Peyer's patch (tissue), 4 donors: ENCODE results near the gene MSANTD2.

ENCODE experiments used
- POLR2A ChIP-seq, 2 donors: fragments of 450-650 bp; IDR thresholded peaks; one replicate each; pipeline ENCODE4 v1.5.1; 2017; ENCODE audit warnings: antibody characterized with exemption in 2 of 2, mild to moderate bottlenecking in 2 of 2, moderate library complexity in 2 of 2
- TF ChIP-seq, protein P1 (sequence below), 6 experiments: fragments of 450-650 bp in 4 of 6; fragments of 200-600 bp in 2 of 6; sonication (generic) in 1 of 6; IDR thresholded peaks; one replicate each; pipeline ENCODE4 v1.5.1; 2017 to 2019; ENCODE audit warnings: antibody characterized with exemption in 6 of 6, mild to moderate bottlenecking in 3 of 6, moderate library complexity in 1 of 6

DNA sequence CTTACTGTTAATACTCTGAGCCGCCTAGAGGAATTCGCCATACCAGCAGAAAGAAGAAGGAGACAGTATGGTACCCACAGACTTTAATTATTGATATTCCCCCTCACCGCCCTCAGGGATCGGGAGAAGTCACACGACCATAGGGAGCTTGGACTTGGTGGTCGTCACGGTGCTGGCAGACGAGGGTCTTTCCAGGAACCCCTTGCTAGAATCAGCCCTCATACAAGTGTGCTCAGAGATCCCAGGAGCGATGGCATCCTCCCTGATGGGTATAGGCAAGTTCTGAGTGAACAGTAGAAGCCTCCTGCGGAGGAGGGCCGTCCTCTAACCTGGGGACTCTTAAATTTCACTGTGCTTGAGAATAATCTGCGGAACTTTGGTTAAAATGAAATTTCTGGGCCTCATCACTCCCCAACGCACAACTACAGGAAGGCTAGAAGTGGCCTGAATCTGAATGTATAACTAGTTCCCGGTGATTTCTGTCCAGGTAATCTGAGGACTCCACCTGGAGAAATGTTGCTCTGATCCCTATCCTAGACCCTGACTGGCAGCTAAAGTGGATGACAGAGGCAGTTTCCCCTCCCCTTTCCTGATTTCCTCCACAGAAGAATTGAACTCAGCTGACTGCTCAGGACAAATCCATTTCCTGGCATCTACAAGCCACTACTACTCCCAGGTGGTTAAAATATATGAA lies 52.7 kb downstream of the MSANTD2 start:
- TF ChIP-seq, protein P1, sequence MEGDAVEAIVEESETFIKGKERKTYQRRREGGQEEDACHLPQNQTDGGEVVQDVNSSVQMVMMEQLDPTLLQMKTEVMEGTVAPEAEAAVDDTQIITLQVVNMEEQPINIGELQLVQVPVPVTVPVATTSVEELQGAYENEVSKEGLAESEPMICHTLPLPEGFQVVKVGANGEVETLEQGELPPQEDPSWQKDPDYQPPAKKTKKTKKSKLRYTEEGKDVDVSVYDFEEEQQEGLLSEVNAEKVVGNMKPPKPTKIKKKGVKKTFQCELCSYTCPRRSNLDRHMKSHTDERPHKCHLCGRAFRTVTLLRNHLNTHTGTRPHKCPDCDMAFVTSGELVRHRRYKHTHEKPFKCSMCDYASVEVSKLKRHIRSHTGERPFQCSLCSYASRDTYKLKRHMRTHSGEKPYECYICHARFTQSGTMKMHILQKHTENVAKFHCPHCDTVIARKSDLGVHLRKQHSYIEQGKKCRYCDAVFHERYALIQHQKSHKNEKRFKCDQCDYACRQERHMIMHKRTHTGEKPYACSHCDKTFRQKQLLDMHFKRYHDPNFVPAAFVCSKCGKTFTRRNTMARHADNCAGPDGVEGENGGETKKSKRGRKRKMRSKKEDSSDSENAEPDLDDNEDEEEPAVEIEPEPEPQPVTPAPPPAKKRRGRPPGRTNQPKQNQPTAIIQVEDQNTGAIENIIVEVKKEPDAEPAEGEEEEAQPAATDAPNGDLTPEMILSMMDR (IDR thresholded peaks at IDR 0.05), result no peak
- TF ChIP-seq POLR2A (IDR thresholded peaks at IDR 0.05), result no peak
